ENCODE results near the gene VTI1B. TPM values are rescaled to one million over a fixed set of nuclear protein-coding genes. Genes with fewer than 3 reads are reported as not detected.
"Not testable (repeated sequence)": the region's sequence is repeated elsewhere in the genome, so short reads cannot be mapped to it uniquely, and the experiment has no call there.

Gene VTI1B
- total RNA-seq, 4 donors from 2014 or later: 66.1 to 123 (median 103) TPM

DNA sequence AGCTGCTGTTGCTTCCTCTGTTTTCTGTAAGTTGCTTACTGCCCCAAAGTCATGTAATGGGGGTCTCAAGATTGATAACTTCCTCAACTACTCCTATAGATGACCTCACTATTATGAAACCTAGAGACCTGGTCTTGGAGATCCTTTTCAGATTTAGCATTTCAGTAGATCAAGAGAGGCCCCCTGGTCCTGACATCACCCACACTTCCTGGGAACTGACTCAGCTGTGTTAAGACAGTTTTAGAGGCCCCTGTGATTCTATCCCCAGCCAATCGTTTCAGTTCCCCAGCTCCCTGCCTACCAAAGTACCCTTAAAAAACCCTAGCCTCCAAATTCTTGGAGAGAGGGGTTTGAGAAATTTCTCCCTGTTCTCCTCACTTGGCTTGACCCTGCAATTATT lies 63.9 kb downstream of the VTI1B start:
- H3K4me3 ChIP-seq: no peak overlapping the region
- no peaks in the 10 kb centered on the region for H3K9me3 ChIP-seq
- H3K27me3 ChIP-seq: no peaks in the 10 kb centered on the region
- H3K27ac ChIP-seq: no peak overlapping the region
- no peak for DNase-seq (ENCODE audit: low spot score in 2 of 2)
- TF ChIP-seq POLR2A (IDR thresholded peaks at IDR 0.05) (no peak), EP300 (IDR thresholded peaks at IDR 0.05) (no peak), CTCF (IDR thresholded peaks at IDR 0.05) (no peak)
- H3K4me1 ChIP-seq: no peaks in the 10 kb centered on the region
- WGBS, 2 donors: 63 to 78% methylated on average over 1 of the region's 1 CpG
- H3K36me3 ChIP-seq: no peaks in the 10 kb centered on the region

- WGBS, 2 donors: 70 to 71% methylated on average over 10 of the region's 10 CpGs
- no peak for DNase-seq (ENCODE audit: low spot score in 2 of 2)
- no peaks in the 10 kb centered on the region for H3K27me3 ChIP-seq
- no peaks in the 10 kb centered on the region for H3K36me3 ChIP-seq
- H3K4me1 ChIP-seq: no peaks in the 10 kb centered on the region
- no peaks in the 10 kb centered on the region for H3K9me3 ChIP-seq
- no peak overlapping the region for H3K4me3 ChIP-seq
- TF ChIP-seq CTCF (IDR thresholded peaks at IDR 0.05): no peak
- no peak for TF ChIP-seq POLR2A (IDR thresholded peaks at IDR 0.05)
- no peak for TF ChIP-seq EP300 (IDR thresholded peaks at IDR 0.05)
- H3K27ac ChIP-seq: no peak overlapping the region
Observed at GRCh38 chr14:67609642-67610310, 64.7 kb downstream of the VTI1B start.

- H3K36me3 ChIP-seq: no peaks in the 10 kb centered on the region
- WGBS, 2 donors: 92 to 95% methylated on average over 5 of the region's 5 CpGs
- TF ChIP-seq EP300 (IDR thresholded peaks at IDR 0.05): no peak
- no peak for TF ChIP-seq POLR2A (IDR thresholded peaks at IDR 0.05)
- TF ChIP-seq CTCF (IDR thresholded peaks at IDR 0.05): no peak
- DNase-seq (ENCODE audit: low spot score in 2 of 2): no peak
- H3K4me3 ChIP-seq: no peak overlapping the region
- no peaks in the 10 kb centered on the region for H3K9me3 ChIP-seq
- no peaks in the 10 kb centered on the region for H3K4me1 ChIP-seq
- no peak overlapping the region for H3K27ac ChIP-seq
- H3K27me3 ChIP-seq: no peaks in the 10 kb centered on the region
Observed at GRCh38 chr14:67607646-67608045, 66.8 kb downstream of the VTI1B start.

GRCh38 chr14:67602995-67603545 lies 71.4 kb downstream of the VTI1B start:
- Histone ChIP-seq H3K4me3 (no peak overlapping the region), H3K27ac (no peak overlapping the region), H3K4me1 (peaks cover 0 to 19% (median 0%) of the 10 kb centered on the region in 4 donors), H3K27me3 (no peaks in the 10 kb centered on the region), H3K36me3 (no peaks in the 10 kb centered on the region), H3K9me3 (no peaks in the 10 kb centered on the region)
- no peak for TF ChIP-seq POLR2A (IDR thresholded peaks at IDR 0.05)
- no peak for TF ChIP-seq CTCF (IDR thresholded peaks at IDR 0.05)
- no peak for TF ChIP-seq EP300 (IDR thresholded peaks at IDR 0.05)
- WGBS, 2 donors: 63 to 71% methylated on average over 5 of the region's 5 CpGs
- no peak for DNase-seq (ENCODE audit: low spot score in 2 of 2)

GRCh38 chr14:67602076-67602475 lies 72.4 kb downstream of the VTI1B start:
- no peaks in the 10 kb centered on the region for H3K27me3 ChIP-seq
- TF ChIP-seq POLR2A (IDR thresholded peaks at IDR 0.05) (no peak), CTCF (IDR thresholded peaks at IDR 0.05) (no peak), EP300 (IDR thresholded peaks at IDR 0.05) (no peak)
- 61 to 69% methylated on average over 7 of the region's 7 CpGs for WGBS, 2 donors
- no peaks in the 10 kb centered on the region for H3K9me3 ChIP-seq
- H3K4me1 ChIP-seq: peaks cover 0 to 23% (median 0%) of the 10 kb centered on the region in 4 donors
- no peak overlapping the region for H3K27ac ChIP-seq
- no peak for DNase-seq (ENCODE audit: low spot score in 2 of 2)
- H3K36me3 ChIP-seq: no peaks in the 10 kb centered on the region
- no peak overlapping the region for H3K4me3 ChIP-seq

- not testable (repeated sequence) for H3K9me3 ChIP-seq; H3K27me3 ChIP-seq; DNase-seq (ENCODE audit: low spot score in 2 of 2); H3K36me3 ChIP-seq
- Histone ChIP-seq H3K4me3 (peak overlapping the region; percentile 90 to 95 (median 92)), H3K4me1 (peaks cover 0 to 23% (median 0%) of the 10 kb centered on the region in 4 donors), H3K27ac (peak overlapping the region; percentile 90 to 97 (median 92))
- 89 to 90% methylated on average over 21 of the region's 21 CpGs for WGBS, 2 donors
Observed at GRCh38 chr14:67600562-67600974, 73.9 kb downstream of the VTI1B start.

Data from tibial nerve (tissue), 4 donors.